Stimulated activated CD8-positive, alpha-beta memory T cell treated with anti-CD3 and anti-CD28 coated beads, Interleukin-7, amount 100 ng/mL, for 24 hours (primary cell): ENCODE measurements around the gene SLCO2A1.

Source experiments
- DNase-seq: peaks from one replicate; pipeline ENCODE4 v3.0.0-alpha.2; 2020; ENCODE audit warnings: low read depth

Gene SLCO2A1

GRCh38 chr3:134060561-134061385, 31.0 kb upstream of the SLCO2A1 start:
- no peak for DNase-seq

GRCh38 chr3:134059671-134060560, 30.2 kb upstream of the SLCO2A1 start:
- DNase-seq, result no peak

GRCh38 chr3:134059035-134059601, 29.4 kb upstream of the SLCO2A1 start:
- no peak for DNase-seq

- DNase-seq, result no peak
Observed at GRCh38 chr3:134057654-134058110, 28.0 kb upstream of the SLCO2A1 start.

- DNase-seq, result no peak
Observed at GRCh38 chr3:134057006-134057653, 27.4 kb upstream of the SLCO2A1 start.

GRCh38 chr3:134056464-134056891, 26.8 kb upstream of the SLCO2A1 start:
- no peak for DNase-seq

- DNase-seq, result no peak
Observed at GRCh38 chr3:134055661-134056060, 25.9 kb upstream of the SLCO2A1 start.

- no peak for DNase-seq
Observed at GRCh38 chr3:134054881-134055280, 25.2 kb upstream of the SLCO2A1 start.

- no peak for DNase-seq
Observed at GRCh38 chr3:134054231-134054630, 24.5 kb upstream of the SLCO2A1 start.

- DNase-seq, result no peak
Observed at GRCh38 chr3:134052370-134052769, 22.6 kb upstream of the SLCO2A1 start.

GRCh38 chr3:134049676-134050075, 20.0 kb upstream of the SLCO2A1 start:
- no peak for DNase-seq

GRCh38 chr3:134048278-134048996, 18.7 kb upstream of the SLCO2A1 start:
- DNase-seq, result no peak

GRCh38 chr3:134044459-134044858, 14.7 kb upstream of the SLCO2A1 start:
- DNase-seq, result no peak

GRCh38 chr3:134040066-134040465, 10.3 kb upstream of the SLCO2A1 start:
- DNase-seq, result no peak

GRCh38 chr3:134039161-134039862, 9.6 kb upstream of the SLCO2A1 start:
- no peak for DNase-seq

- no peak for DNase-seq
Observed at GRCh38 chr3:134038716-134039115, 9.0 kb upstream of the SLCO2A1 start.

- DNase-seq, result no peak
Observed at GRCh38 chr3:134038071-134038491, 8.4 kb upstream of the SLCO2A1 start.

- no peak for DNase-seq
Observed at GRCh38 chr3:134037168-134037567, 7.4 kb upstream of the SLCO2A1 start.

- DNase-seq, result no peak
Observed at GRCh38 chr3:134036291-134036690, 6.6 kb upstream of the SLCO2A1 start.

- no peak for DNase-seq
Observed at GRCh38 chr3:134035836-134036235, 6.1 kb upstream of the SLCO2A1 start.
